Duodenal mucosa (tissue), 2 donors: ENCODE data around the gene SH3BP4.

ENCODE experiments used
- H3K27ac ChIP-seq: one replicate; pipeline ENCODE4 v1.7.0; 2013; ENCODE audit warnings: low read depth, low read length
- H3K27me3 ChIP-seq, 2 donors: one replicate each; pipeline ENCODE4 v1.7.0; 2013; ENCODE audit warnings: low read length in 2 of 2, control low read depth in 1 of 2; ENCODE audit not compliant: insufficient read depth in 2 of 2, control insufficient read depth in 1 of 2
- H3K36me3 ChIP-seq, 2 donors: one replicate each; pipeline ENCODE4 v1.7.0; 2013; ENCODE audit warnings: low read length in 2 of 2, control low read depth in 1 of 2; ENCODE audit not compliant: insufficient read depth in 2 of 2, control insufficient read depth in 1 of 2
- H3K4me1 ChIP-seq, 2 donors: one replicate each; pipeline ENCODE4 v1.7.0; 2013; ENCODE audit warnings: low read length in 2 of 2, control low read depth in 1 of 2; ENCODE audit not compliant: insufficient read depth in 2 of 2, control insufficient read depth in 1 of 2
- H3K4me3 ChIP-seq, 2 donors: one replicate each; pipeline ENCODE4 v1.7.0; 2013; ENCODE audit warnings: low read length in 2 of 2, low read depth in 1 of 2
- H3K9ac ChIP-seq, 2 donors: one replicate each; pipeline ENCODE4 v1.7.0; 2013; ENCODE audit warnings: low read length in 2 of 2, low read depth in 1 of 2
- H3K9me3 ChIP-seq, 2 donors: one replicate each; pipeline ENCODE4 v1.7.0; 2013; ENCODE audit warnings: low read length in 2 of 2, control low read depth in 1 of 2; ENCODE audit not compliant: control insufficient read depth in 1 of 2

Gene SH3BP4

GRCh38 chr2:234991290-234991689 lies 39.5 kb downstream of the SH3BP4 start:
- Histone ChIP-seq H3K4me3 (no peak overlapping the region), H3K4me1 (peaks cover 49 to 50% of the 10 kb centered on the region in 2 donors), H3K9me3 (no peaks in the 10 kb centered on the region), H3K36me3 (no peaks in the 10 kb centered on the region), H3K9ac (no peak overlapping the region), H3K27ac (no peak overlapping the region), H3K27me3 (no peaks in the 10 kb centered on the region)

- Histone ChIP-seq H3K27me3 (no peaks in the 10 kb centered on the region), H3K4me1 (peaks cover 45 to 46% of the 10 kb centered on the region in 2 donors), H3K9me3 (no peaks in the 10 kb centered on the region)
Measured at GRCh38 chr2:234991793-234992192, 40.0 kb downstream of the SH3BP4 start.

GRCh38 chr2:234992196-234992595 lies 40.4 kb downstream of the SH3BP4 start:
- peaks cover 0 to 4% of the 10 kb centered on the region in 2 donors for H3K36me3 ChIP-seq
- no peaks in the 10 kb centered on the region for H3K9me3 ChIP-seq
- no peak overlapping the region for H3K27ac ChIP-seq
- no peak overlapping the region for H3K9ac ChIP-seq
- H3K27me3 ChIP-seq = no peaks in the 10 kb centered on the region
- peaks cover 42 to 46% of the 10 kb centered on the region in 2 donors for H3K4me1 ChIP-seq
- H3K4me3 ChIP-seq = no peak overlapping the region

More at GRCh38 chr2:234991793-234992192, 40.0 kb downstream of the SH3BP4 start:
- H3K9ac ChIP-seq = no peak overlapping the region
- H3K4me3 ChIP-seq = no peak overlapping the region
- H3K27ac ChIP-seq = no peak overlapping the region
- peaks cover 0 to 4% of the 10 kb centered on the region in 2 donors for H3K36me3 ChIP-seq

GRCh38 chr2:234992624-234993349 lies 41.0 kb downstream of the SH3BP4 start:
- Histone ChIP-seq H3K9ac (no peak overlapping the region), H3K27me3 (no peaks in the 10 kb centered on the region), H3K27ac (no peak overlapping the region), H3K9me3 (no peaks in the 10 kb centered on the region), H3K4me1 (peaks cover 42 to 46% of the 10 kb centered on the region in 2 donors), H3K4me3 (no peak overlapping the region), H3K36me3 (peaks cover 0 to 4% of the 10 kb centered on the region in 2 donors)

- peaks cover 45 to 47% of the 10 kb centered on the region in 2 donors for H3K4me1 ChIP-seq
Measured at GRCh38 chr2:234993541-234993981, 41.7 kb downstream of the SH3BP4 start.

GRCh38 chr2:234994438-234995321 lies 42.9 kb downstream of the SH3BP4 start:
- Histone ChIP-seq H3K27me3 (no peaks in the 10 kb centered on the region), H3K4me3 (no peak overlapping the region), H3K9me3 (no peaks in the 10 kb centered on the region), H3K27ac (no peak overlapping the region), H3K4me1 (peaks cover 45 to 47% of the 10 kb centered on the region in 2 donors), H3K9ac (no peak overlapping the region), H3K36me3 (peaks cover 0 to 4% of the 10 kb centered on the region in 2 donors)

More at GRCh38 chr2:234993541-234993981, 41.7 kb downstream of the SH3BP4 start:
- peaks cover 0 to 4% of the 10 kb centered on the region in 2 donors for H3K36me3 ChIP-seq
- H3K27me3 ChIP-seq = no peaks in the 10 kb centered on the region
- H3K4me3 ChIP-seq = no peak overlapping the region
- H3K9me3 ChIP-seq = no peaks in the 10 kb centered on the region
- H3K9ac ChIP-seq = no peak overlapping the region
- no peak overlapping the region for H3K27ac ChIP-seq

- Histone ChIP-seq H3K9ac (peak overlapping the region in 1 of 2 donors; percentile 15), H3K27ac (no peak overlapping the region), H3K4me3 (no peak overlapping the region), H3K36me3 (peaks cover 0 to 4% of the 10 kb centered on the region in 2 donors), H3K27me3 (no peaks in the 10 kb centered on the region), H3K4me1 (peaks cover 50% of the 10 kb centered on the region in 2 donors), H3K9me3 (no peaks in the 10 kb centered on the region)
Measured at GRCh38 chr2:234995332-234996068, 43.7 kb downstream of the SH3BP4 start.

- peaks cover 57% of the 10 kb centered on the region in 2 donors for H3K4me1 ChIP-seq
- H3K36me3 ChIP-seq = peaks cover 0 to 4% of the 10 kb centered on the region in 2 donors
- H3K27me3 ChIP-seq = no peaks in the 10 kb centered on the region
- no peak overlapping the region for H3K27ac ChIP-seq
- no peaks in the 10 kb centered on the region for H3K9me3 ChIP-seq
- H3K9ac ChIP-seq = peak overlapping the region in 1 of 2 donors; percentile 15
- no peak overlapping the region for H3K4me3 ChIP-seq
Measured at GRCh38 chr2:234996069-234996940, 44.5 kb downstream of the SH3BP4 start.

GRCh38 chr2:234996941-234997270 lies 45.1 kb downstream of the SH3BP4 start:
- Histone ChIP-seq H3K4me1 (peaks cover 62 to 63% of the 10 kb centered on the region in 2 donors), H3K9me3 (no peaks in the 10 kb centered on the region), H3K27ac (no peak overlapping the region), H3K27me3 (no peaks in the 10 kb centered on the region), H3K4me3 (no peak overlapping the region), H3K9ac (no peak overlapping the region), H3K36me3 (peaks cover 0 to 4% of the 10 kb centered on the region in 2 donors)
